Hindlimb muscle (tissue), 1 donor: ENCODE measurements around the gene ARID5B. TPM values are rescaled to one million over a fixed set of nuclear protein-coding genes. Genes with fewer than 3 reads are reported as not detected.
A peak's percentile ranks its signal among the peaks of the same experiment; 100 is the strongest.

Source experiments
- DNase-seq: peaks from one replicate; pipeline ENCODE4 v3.0.0-alpha.2; 2013
- polyA plus RNA-seq: library from polyadenylated mRNA; unstranded; fragments of 120-200 nt; gene quantifications from one replicate; pipeline ENCODE4 v1.2.1, GENCODE V29; 2013; ENCODE audit not compliant: insufficient read length

ARID5B gene
- polyA plus RNA-seq, 1 donor: 21.1 TPM

- peak; percentile 44 for DNase-seq
Observed at GRCh38 chr10:61904733-61905725, 3.5 kb downstream of the ARID5B start.

DNA sequence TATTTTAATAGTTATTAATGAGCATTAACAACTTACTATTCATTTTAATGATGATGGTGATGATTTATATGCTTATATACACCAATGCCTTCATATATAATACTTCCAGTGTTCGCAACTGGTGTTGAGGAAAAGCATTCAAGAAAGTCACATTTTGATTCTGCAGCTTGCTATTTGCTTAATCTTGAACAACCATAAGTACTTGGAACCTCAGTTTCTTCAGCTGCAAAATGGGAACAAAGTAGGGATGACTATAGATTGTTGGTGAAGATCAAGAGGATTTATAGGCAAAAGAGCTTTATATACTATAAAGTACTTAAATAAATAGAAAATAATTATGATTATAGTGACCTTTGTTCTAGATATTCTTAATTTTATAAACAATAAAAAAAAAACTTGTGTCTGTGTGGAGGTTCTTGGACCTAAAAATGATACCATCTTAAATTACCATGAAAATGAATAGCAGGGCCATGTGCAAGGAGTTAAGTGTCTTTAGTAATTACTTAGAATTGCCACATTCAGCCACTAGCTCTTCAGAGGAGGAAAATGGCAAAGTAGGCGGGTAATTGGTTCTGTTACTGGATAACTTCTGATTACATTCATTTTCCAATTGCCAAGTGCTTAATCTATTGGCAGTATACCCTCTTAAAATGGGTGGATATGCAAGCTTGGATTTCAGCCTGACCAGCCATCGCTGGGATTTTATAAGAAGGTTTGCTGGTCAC, 4.5 kb downstream of the ARID5B start:
- DNase-seq: no peak

DNA sequence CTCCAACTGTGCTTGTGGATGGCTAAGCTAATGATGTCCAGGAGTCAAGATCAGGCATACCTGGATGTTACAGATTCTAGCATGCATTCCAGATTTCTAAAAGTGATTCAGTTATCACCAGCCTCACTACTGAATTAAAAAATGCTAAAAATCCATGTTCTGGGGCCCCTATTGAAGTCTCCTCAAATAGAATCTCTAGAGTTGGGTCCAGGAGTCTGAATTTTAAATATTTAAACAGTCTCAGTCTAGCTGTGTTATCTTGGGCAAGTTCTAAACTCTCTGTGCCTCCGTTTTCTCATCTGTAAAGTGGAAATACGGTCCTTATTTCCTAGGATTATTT, 5.0 kb downstream of the ARID5B start:
- DNase-seq: no peak

DNA sequence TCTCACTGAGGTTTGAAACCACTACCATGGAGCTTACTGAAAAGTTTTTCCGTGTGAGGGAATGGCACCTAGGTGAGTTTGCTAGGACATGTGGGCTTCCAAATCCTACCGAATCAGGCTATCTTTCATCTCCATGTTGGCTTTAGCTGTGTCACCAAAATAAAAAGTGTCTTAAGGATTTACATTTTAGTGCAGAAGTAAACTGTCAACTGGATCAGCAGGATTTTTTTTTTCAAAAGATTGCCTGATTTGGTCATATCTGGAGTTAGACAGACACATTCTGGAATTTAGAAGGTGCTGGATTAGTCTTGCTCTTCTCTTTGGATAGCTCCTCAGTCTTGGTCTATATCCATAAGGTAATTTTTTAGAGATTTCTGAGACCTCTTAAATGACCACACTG, 5.5 kb downstream of the ARID5B start:
- no peak for DNase-seq

GRCh38 chr10:61907587-61907986, 6.1 kb downstream of the ARID5B start:
- DNase-seq: no peak

- DNase-seq: no peak
Observed at GRCh38 chr10:61910226-61910805, 8.8 kb downstream of the ARID5B start.

- no peak for DNase-seq
Observed at GRCh38 chr10:61910894-61911293, 9.4 kb downstream of the ARID5B start.

DNA sequence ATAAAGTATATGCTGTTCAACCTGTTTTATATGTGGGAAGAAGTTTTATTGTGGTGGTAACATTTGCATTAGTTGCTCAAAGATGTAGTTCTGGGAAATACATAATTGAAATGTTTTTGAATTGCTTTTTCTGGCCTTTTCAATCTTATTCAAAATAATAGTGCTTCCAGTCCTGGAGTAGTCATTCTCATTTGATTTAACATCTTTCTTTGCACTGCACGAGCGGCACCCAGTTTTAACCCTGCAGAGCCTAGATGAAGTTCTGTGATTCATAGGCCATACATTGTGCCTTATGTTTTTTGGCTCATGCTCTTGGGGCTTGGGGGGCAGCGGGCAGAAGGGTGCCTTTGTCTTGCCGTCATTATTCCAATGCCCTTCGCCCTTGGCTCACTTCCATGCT, 9.9 kb downstream of the ARID5B start:
- DNase-seq: no peak

- DNase-seq: no peak
Observed at GRCh38 chr10:61912981-61913380, 11.5 kb downstream of the ARID5B start.

GRCh38 chr10:61918140-61918539, 16.6 kb downstream of the ARID5B start:
- DNase-seq: no peak

- DNase-seq: no peak
Observed at GRCh38 chr10:61918989-61919388, 17.5 kb downstream of the ARID5B start.

- no peak for DNase-seq
Observed at GRCh38 chr10:61919646-61920215, 18.2 kb downstream of the ARID5B start.

DNA sequence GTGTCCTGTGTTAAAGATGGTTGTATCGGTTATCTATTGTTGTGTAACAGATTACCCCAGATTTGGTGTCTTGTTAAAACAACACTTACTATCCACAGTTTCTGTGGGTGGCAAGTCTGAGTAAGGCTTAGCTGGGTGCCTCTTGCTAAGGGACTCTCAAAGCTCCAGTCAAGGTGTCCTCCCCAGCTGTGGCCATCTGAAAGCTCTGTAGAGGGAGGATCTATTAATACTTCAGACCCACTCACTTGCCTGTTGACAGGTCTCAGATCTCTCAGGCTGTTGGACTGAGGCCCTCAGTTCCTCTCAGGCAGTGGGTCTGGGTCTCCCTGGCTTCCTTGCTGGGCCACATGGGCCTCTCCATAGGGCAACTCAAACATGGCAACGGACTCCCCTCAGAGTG, 19.6 kb downstream of the ARID5B start:
- DNase-seq: no peak

DNA sequence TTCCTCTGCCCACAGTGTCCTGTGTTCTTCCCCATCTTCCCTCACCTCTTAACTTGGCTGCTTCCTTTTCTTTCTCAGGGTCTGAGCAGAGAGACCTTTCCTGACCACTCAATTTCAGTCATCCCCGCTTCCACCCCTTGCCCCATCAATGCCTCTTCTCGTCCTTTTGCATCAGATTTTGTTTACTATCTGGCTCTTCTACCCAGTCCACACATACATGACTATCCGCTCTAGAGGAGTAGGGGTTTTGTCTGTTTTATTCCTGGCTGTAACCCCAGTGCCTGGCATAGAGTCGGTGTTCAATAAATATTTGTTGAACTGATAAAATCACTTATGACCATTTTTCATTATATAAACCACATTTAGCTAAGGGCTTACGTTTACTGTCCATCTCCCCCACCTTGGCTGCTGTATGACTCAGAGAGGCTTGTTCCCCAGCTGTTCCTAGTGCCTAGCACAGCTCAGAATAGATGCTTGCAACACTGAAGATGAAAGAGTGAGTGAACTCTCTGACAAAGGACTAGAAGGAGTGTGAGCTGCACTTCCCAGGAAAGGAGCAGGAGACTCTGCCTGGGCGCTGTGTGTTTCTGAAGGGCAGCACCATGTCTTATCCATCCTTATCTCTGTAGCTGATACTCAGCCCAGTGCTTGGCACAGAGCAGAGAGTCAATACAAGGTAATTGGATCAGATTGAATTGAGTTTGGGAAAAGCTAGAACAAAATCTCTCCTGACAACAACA, 21.9 kb downstream of the ARID5B start:
- no peak for DNase-seq

DNA sequence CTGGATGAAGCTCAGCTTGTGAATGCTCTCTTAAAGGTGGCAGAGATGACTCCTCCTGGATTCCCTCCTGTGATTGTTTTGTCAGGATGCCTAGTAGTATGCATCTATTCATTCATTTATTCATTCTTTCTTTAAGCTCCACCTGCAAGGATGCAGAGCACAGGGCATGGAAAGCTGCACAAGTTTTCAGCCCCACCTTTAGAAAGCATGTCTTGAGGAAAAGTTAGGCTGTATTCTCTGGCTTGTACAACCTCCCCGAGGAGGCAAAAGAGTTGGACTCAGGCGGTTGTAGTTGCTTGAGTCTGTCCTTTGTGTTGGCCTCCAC, 22.4 kb downstream of the ARID5B start:
- DNase-seq: no peak

- DNase-seq: no peak
Observed at GRCh38 chr10:61929555-61929954, 28.1 kb downstream of the ARID5B start.

- DNase-seq: no peak
Observed at GRCh38 chr10:61931620-61932332, 30.3 kb downstream of the ARID5B start.

DNA sequence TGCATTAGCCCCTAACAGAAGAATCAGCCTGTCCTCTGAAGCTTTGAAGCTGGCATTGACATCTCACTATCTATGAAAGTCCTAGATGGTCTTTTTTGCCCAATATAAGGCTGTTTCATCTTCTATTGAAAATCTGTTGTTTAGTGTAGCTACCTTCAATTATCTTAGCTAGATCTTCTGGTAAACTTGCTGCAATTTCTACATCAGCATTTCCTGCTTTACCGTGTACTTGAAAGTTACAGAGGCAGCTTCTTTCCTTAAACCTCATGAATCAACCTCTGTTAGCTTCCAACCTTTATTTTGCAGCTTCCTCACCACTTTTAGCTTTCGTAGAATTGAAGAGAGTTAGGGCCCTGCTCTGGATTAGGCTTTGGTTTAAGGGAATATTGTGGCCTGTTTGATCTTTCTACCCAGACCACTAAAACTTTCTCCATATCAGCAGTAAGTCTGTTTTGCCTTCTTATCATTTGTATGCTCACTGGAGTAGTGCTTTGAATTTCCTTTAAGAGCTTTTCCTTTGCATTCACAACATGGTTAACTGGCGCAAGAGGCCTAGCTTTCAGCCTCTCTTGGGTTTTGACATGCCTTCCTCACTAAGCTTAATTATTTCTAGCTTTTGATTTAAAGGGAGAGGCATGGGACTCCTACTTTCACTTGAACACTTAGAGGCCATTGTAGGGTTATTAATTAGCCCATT, 32.5 kb downstream of the ARID5B start:
- no peak for DNase-seq

GRCh38 chr10:61935077-61935476, 33.6 kb downstream of the ARID5B start:
- DNase-seq: no peak

DNA sequence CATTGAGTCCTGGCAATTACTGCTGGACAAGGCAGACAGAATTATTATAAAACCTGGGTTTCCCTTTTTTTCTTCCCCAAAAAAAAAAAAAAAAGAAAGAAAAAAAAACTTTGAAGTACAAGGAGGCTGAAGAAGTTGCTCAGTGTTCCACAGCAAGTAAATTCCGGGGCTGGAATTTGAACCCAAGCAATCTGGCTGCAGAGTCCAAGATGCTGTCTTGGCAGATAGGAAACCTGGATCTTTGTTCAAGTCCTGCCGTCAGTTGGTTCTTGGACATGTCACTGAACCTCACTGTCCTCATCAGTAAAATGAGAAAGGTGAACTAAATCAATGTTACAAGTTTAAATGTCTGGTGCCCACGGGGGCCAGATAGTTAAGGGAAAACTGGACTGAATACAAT, 35.3 kb downstream of the ARID5B start:
- DNase-seq: no peak
